ENCODE results near the gene FAM237A. TPM values are rescaled to one million over a fixed set of nuclear protein-coding genes. Genes with fewer than 3 reads are reported as not detected.

FAM237A gene
- polyA plus RNA-seq, 3 donors, result not detected

GRCh38 chr2:206670531-206671319 lies 28.4 kb downstream of the FAM237A start:
- 69 to 80% (median 79%) methylated on average over 7 of the region's 7 CpGs for WGBS, 3 donors
- no peak overlapping the region for H3K27ac ChIP-seq (ENCODE audit: low read depth, low read length)

- no peak overlapping the region for H3K27ac ChIP-seq (ENCODE audit: low read depth, low read length)
- WGBS, 3 donors, result 84 to 93% (median 91%) methylated on average over 4 of the region's 4 CpGs
Observed at GRCh38 chr2:206683546-206683945, 41.3 kb downstream of the FAM237A start.

GRCh38 chr2:206688453-206688852 lies 46.2 kb downstream of the FAM237A start:
- 61 to 73% (median 67%) methylated on average over 2 of the region's 2 CpGs for WGBS, 3 donors
- H3K27ac ChIP-seq (ENCODE audit: low read depth, low read length), result no peak overlapping the region

GRCh38 chr2:206688990-206689389 lies 46.7 kb downstream of the FAM237A start:
- 32 to 55% (median 47%) methylated on average over 1 of the region's 1 CpG for WGBS, 3 donors
- no peak overlapping the region for H3K27ac ChIP-seq (ENCODE audit: low read depth, low read length)

- 57 to 86% (median 84%) methylated on average over 7 of the region's 7 CpGs for WGBS, 3 donors
Observed at GRCh38 chr2:206692971-206693370, 50.7 kb downstream of the FAM237A start.

GRCh38 chr2:206693399-206694137 lies 51.3 kb downstream of the FAM237A start:
- 31 to 45% (median 41%) methylated on average over 5 of the region's 5 CpGs for whole genome bisulfite sequencing, 3 donors
- H3K27ac ChIP-seq (ENCODE audit: low read depth, low read length), result no peak overlapping the region

More at GRCh38 chr2:206692971-206693370, 50.7 kb downstream of the FAM237A start:
- H3K27ac ChIP-seq (ENCODE audit: low read depth, low read length), result no peak overlapping the region

GRCh38 chr2:206696910-206697309 lies 54.6 kb downstream of the FAM237A start:
- H3K27ac ChIP-seq (ENCODE audit: low read depth, low read length), result no peak overlapping the region

- H3K27ac ChIP-seq (ENCODE audit: low read depth, low read length), result no peak overlapping the region
- WGBS, 3 donors, result 78 to 89% (median 88%) methylated on average over 3 of the region's 3 CpGs
Observed at GRCh38 chr2:206698811-206699210, 56.5 kb downstream of the FAM237A start.

Other genes with a start within 250 kb of the FAM237A start
- 1 to 10 TPM in 2 of 3 donors, under 1 TPM in 1; 0.07 to 1.2 (median 1.0) TPM for gene ADAM23, start 199.0 kb upstream of the FAM237A start, polyA plus RNA-seq
- not detected for gene DYTN, start 75.9 kb downstream of the FAM237A start, polyA plus RNA-seq
- under 1 TPM; 0.30 to 0.67 (median 0.55) TPM for gene MDH1B, start 122.8 kb downstream of the FAM237A start, polyA plus RNA-seq
- gene FASTKD2, start 123.1 kb downstream of the FAM237A start, polyA plus RNA-seq, result 10 to 100 TPM in 1 of 3 donors, 1 to 10 TPM in 2; 8.3 to 21.0 (median 9.4) TPM